ENCODE results near the gene BCAS1. TPM values are rescaled to one million over a fixed set of nuclear protein-coding genes. Genes with fewer than 3 reads are reported as not detected.

BCAS1 gene
- total RNA-seq, 1 donor from 2014 or later: 2.1 TPM

- H3K9me3 ChIP-seq (ENCODE audit: control insufficient read depth in 3 of 3, low read length in 3 of 3): peaks cover 0 to 4% (median 3%) of the 10 kb centered on the region in 3 donors
- no peaks in the 10 kb centered on the region for H3K27me3 ChIP-seq (ENCODE audit: control insufficient read depth in 3 of 3, insufficient read depth in 3 of 3, low read length in 3 of 3)
- H3K4me1 ChIP-seq (ENCODE audit: control insufficient read depth in 3 of 3, insufficient read depth in 3 of 3, low read length in 3 of 3): no peaks in the 10 kb centered on the region
- no peak overlapping the region for H3K27ac ChIP-seq (ENCODE audit: low read depth, low read length)
- H3K9ac ChIP-seq (ENCODE audit: low read depth in 1 of 3, low read length in 3 of 3): no peak overlapping the region
- no peaks in the 10 kb centered on the region for H3K36me3 ChIP-seq (ENCODE audit: control insufficient read depth in 3 of 3, insufficient read depth in 3 of 3, low read length in 3 of 3)
- no peak overlapping the region for H3K4me3 ChIP-seq (ENCODE audit: low read length in 3 of 3)
Measured at GRCh38 chr20:54054516-54054915, 15.9 kb downstream of the BCAS1 start.

GRCh38 chr20:54051068-54051467, 19.3 kb downstream of the BCAS1 start:
- no peaks in the 10 kb centered on the region for H3K27me3 ChIP-seq (ENCODE audit: control insufficient read depth in 3 of 3, insufficient read depth in 3 of 3, low read length in 3 of 3)
- H3K4me1 ChIP-seq (ENCODE audit: control insufficient read depth in 3 of 3, insufficient read depth in 3 of 3, low read length in 3 of 3): no peaks in the 10 kb centered on the region
- no peak overlapping the region for H3K4me3 ChIP-seq (ENCODE audit: low read length in 3 of 3)
- no peaks in the 10 kb centered on the region for H3K36me3 ChIP-seq (ENCODE audit: control insufficient read depth in 3 of 3, insufficient read depth in 3 of 3, low read length in 3 of 3)
- no peak overlapping the region for H3K27ac ChIP-seq (ENCODE audit: low read depth, low read length)
- no peak overlapping the region for H3K9ac ChIP-seq (ENCODE audit: low read depth in 1 of 3, low read length in 3 of 3)
- peaks cover 0 to 4% (median 3%) of the 10 kb centered on the region in 3 donors for H3K9me3 ChIP-seq (ENCODE audit: control insufficient read depth in 3 of 3, low read length in 3 of 3)

GRCh38 chr20:54048891-54049545, 21.4 kb downstream of the BCAS1 start:
- peaks cover 0 to 4% (median 3%) of the 10 kb centered on the region in 3 donors for H3K9me3 ChIP-seq (ENCODE audit: control insufficient read depth in 3 of 3, low read length in 3 of 3)
- no peak overlapping the region for H3K9ac ChIP-seq (ENCODE audit: low read depth in 1 of 3, low read length in 3 of 3)
- H3K27me3 ChIP-seq (ENCODE audit: control insufficient read depth in 3 of 3, insufficient read depth in 3 of 3, low read length in 3 of 3): no peaks in the 10 kb centered on the region

GRCh38 chr20:54048481-54048880, 21.9 kb downstream of the BCAS1 start:
- Histone ChIP-seq H3K4me1 (ENCODE audit: control insufficient read depth in 3 of 3, insufficient read depth in 3 of 3, low read length in 3 of 3) (peaks cover 0 to 2% (median 0%) of the 10 kb centered on the region in 3 donors), H3K27me3 (ENCODE audit: control insufficient read depth in 3 of 3, insufficient read depth in 3 of 3, low read length in 3 of 3) (peaks cover 0 to under 1% (median 0%) of the 10 kb centered on the region in 3 donors), H3K9me3 (ENCODE audit: control insufficient read depth in 3 of 3, low read length in 3 of 3) (peaks cover 0 to 4% (median 3%) of the 10 kb centered on the region in 3 donors), H3K4me3 (ENCODE audit: low read length in 3 of 3) (no peak overlapping the region), H3K27ac (ENCODE audit: low read depth, low read length) (no peak overlapping the region), H3K9ac (ENCODE audit: low read depth in 1 of 3, low read length in 3 of 3) (no peak overlapping the region), H3K36me3 (ENCODE audit: control insufficient read depth in 3 of 3, insufficient read depth in 3 of 3, low read length in 3 of 3) (no peaks in the 10 kb centered on the region)

More at GRCh38 chr20:54048891-54049545, 21.4 kb downstream of the BCAS1 start:
- H3K4me1 ChIP-seq (ENCODE audit: control insufficient read depth in 3 of 3, insufficient read depth in 3 of 3, low read length in 3 of 3): no peaks in the 10 kb centered on the region
- no peak overlapping the region for H3K4me3 ChIP-seq (ENCODE audit: low read length in 3 of 3)
- no peak overlapping the region for H3K27ac ChIP-seq (ENCODE audit: low read depth, low read length)
- H3K36me3 ChIP-seq (ENCODE audit: control insufficient read depth in 3 of 3, insufficient read depth in 3 of 3, low read length in 3 of 3): no peaks in the 10 kb centered on the region

GRCh38 chr20:54047720-54048119, 22.7 kb downstream of the BCAS1 start:
- H3K9ac ChIP-seq (ENCODE audit: low read depth in 1 of 3, low read length in 3 of 3): no peak overlapping the region
- no peaks in the 10 kb centered on the region for H3K36me3 ChIP-seq (ENCODE audit: control insufficient read depth in 3 of 3, insufficient read depth in 3 of 3, low read length in 3 of 3)
- no peak overlapping the region for H3K4me3 ChIP-seq (ENCODE audit: low read length in 3 of 3)
- H3K9me3 ChIP-seq (ENCODE audit: control insufficient read depth in 3 of 3, low read length in 3 of 3): peaks cover 0 to 4% (median 3%) of the 10 kb centered on the region in 3 donors
- peaks cover 0 to 2% (median 0%) of the 10 kb centered on the region in 3 donors for H3K4me1 ChIP-seq (ENCODE audit: control insufficient read depth in 3 of 3, insufficient read depth in 3 of 3, low read length in 3 of 3)
- H3K27me3 ChIP-seq (ENCODE audit: control insufficient read depth in 3 of 3, insufficient read depth in 3 of 3, low read length in 3 of 3): peaks cover 0 to 2% (median 0%) of the 10 kb centered on the region in 3 donors
- no peak overlapping the region for H3K27ac ChIP-seq (ENCODE audit: low read depth, low read length)

GRCh38 chr20:54047048-54047447, 23.3 kb downstream of the BCAS1 start:
- H3K4me3 ChIP-seq (ENCODE audit: low read length in 3 of 3): no peak overlapping the region
- H3K27me3 ChIP-seq (ENCODE audit: control insufficient read depth in 3 of 3, insufficient read depth in 3 of 3, low read length in 3 of 3): peaks cover 0 to 2% (median 0%) of the 10 kb centered on the region in 3 donors
- peaks cover 0 to 2% (median 0%) of the 10 kb centered on the region in 3 donors for H3K4me1 ChIP-seq (ENCODE audit: control insufficient read depth in 3 of 3, insufficient read depth in 3 of 3, low read length in 3 of 3)
- H3K36me3 ChIP-seq (ENCODE audit: control insufficient read depth in 3 of 3, insufficient read depth in 3 of 3, low read length in 3 of 3): no peaks in the 10 kb centered on the region
- H3K9ac ChIP-seq (ENCODE audit: low read depth in 1 of 3, low read length in 3 of 3): no peak overlapping the region
- H3K27ac ChIP-seq (ENCODE audit: low read depth, low read length): no peak overlapping the region
- H3K9me3 ChIP-seq (ENCODE audit: control insufficient read depth in 3 of 3, low read length in 3 of 3): peaks cover 0 to 4% (median 3%) of the 10 kb centered on the region in 3 donors

GRCh38 chr20:54044156-54044555, 26.2 kb downstream of the BCAS1 start:
- H3K36me3 ChIP-seq (ENCODE audit: control insufficient read depth in 3 of 3, insufficient read depth in 3 of 3, low read length in 3 of 3): no peaks in the 10 kb centered on the region
- H3K9ac ChIP-seq (ENCODE audit: low read depth in 1 of 3, low read length in 3 of 3): no peak overlapping the region
- H3K9me3 ChIP-seq (ENCODE audit: control insufficient read depth in 3 of 3, low read length in 3 of 3): no peaks in the 10 kb centered on the region
- H3K27ac ChIP-seq (ENCODE audit: low read depth, low read length): no peak overlapping the region
- H3K27me3 ChIP-seq (ENCODE audit: control insufficient read depth in 3 of 3, insufficient read depth in 3 of 3, low read length in 3 of 3): peaks cover 0 to 2% (median 0%) of the 10 kb centered on the region in 3 donors
- H3K4me1 ChIP-seq (ENCODE audit: control insufficient read depth in 3 of 3, insufficient read depth in 3 of 3, low read length in 3 of 3): peaks cover 0 to 2% (median 0%) of the 10 kb centered on the region in 3 donors
- no peak overlapping the region for H3K4me3 ChIP-seq (ENCODE audit: low read length in 3 of 3)

GRCh38 chr20:54043076-54043967, 27.1 kb downstream of the BCAS1 start:
- no peaks in the 10 kb centered on the region for H3K36me3 ChIP-seq (ENCODE audit: control insufficient read depth in 3 of 3, insufficient read depth in 3 of 3, low read length in 3 of 3)
- H3K27ac ChIP-seq (ENCODE audit: low read depth, low read length): no peak overlapping the region
- no peak overlapping the region for H3K9ac ChIP-seq (ENCODE audit: low read depth in 1 of 3, low read length in 3 of 3)
- H3K27me3 ChIP-seq (ENCODE audit: control insufficient read depth in 3 of 3, insufficient read depth in 3 of 3, low read length in 3 of 3): peaks cover 0 to 2% (median 0%) of the 10 kb centered on the region in 3 donors
- no peak overlapping the region for H3K4me3 ChIP-seq (ENCODE audit: low read length in 3 of 3)
- peaks cover 0 to 2% (median 0%) of the 10 kb centered on the region in 3 donors for H3K4me1 ChIP-seq (ENCODE audit: control insufficient read depth in 3 of 3, insufficient read depth in 3 of 3, low read length in 3 of 3)
- H3K9me3 ChIP-seq (ENCODE audit: control insufficient read depth in 3 of 3, low read length in 3 of 3): no peaks in the 10 kb centered on the region

GRCh38 chr20:54042021-54042420, 28.4 kb downstream of the BCAS1 start:
- Histone ChIP-seq H3K36me3 (ENCODE audit: control insufficient read depth in 3 of 3, insufficient read depth in 3 of 3, low read length in 3 of 3) (no peaks in the 10 kb centered on the region), H3K27ac (ENCODE audit: low read depth, low read length) (no peak overlapping the region), H3K9ac (ENCODE audit: low read depth in 1 of 3, low read length in 3 of 3) (no peak overlapping the region), H3K27me3 (ENCODE audit: control insufficient read depth in 3 of 3, insufficient read depth in 3 of 3, low read length in 3 of 3) (peaks cover 0 to 2% (median 0%) of the 10 kb centered on the region in 3 donors), H3K4me3 (ENCODE audit: low read length in 3 of 3) (no peak overlapping the region), H3K4me1 (ENCODE audit: control insufficient read depth in 3 of 3, insufficient read depth in 3 of 3, low read length in 3 of 3) (peaks cover 0 to 2% (median 0%) of the 10 kb centered on the region in 3 donors), H3K9me3 (ENCODE audit: control insufficient read depth in 3 of 3, low read length in 3 of 3) (no peaks in the 10 kb centered on the region)

- Histone ChIP-seq H3K27me3 (ENCODE audit: control insufficient read depth in 3 of 3, insufficient read depth in 3 of 3, low read length in 3 of 3) (peaks cover 0 to 2% (median 0%) of the 10 kb centered on the region in 3 donors), H3K9me3 (ENCODE audit: control insufficient read depth in 3 of 3, low read length in 3 of 3) (no peaks in the 10 kb centered on the region), H3K27ac (ENCODE audit: low read depth, low read length) (no peak overlapping the region), H3K4me1 (ENCODE audit: control insufficient read depth in 3 of 3, insufficient read depth in 3 of 3, low read length in 3 of 3) (peaks cover 0 to 2% (median 0%) of the 10 kb centered on the region in 3 donors), H3K4me3 (ENCODE audit: low read length in 3 of 3) (no peak overlapping the region), H3K36me3 (ENCODE audit: control insufficient read depth in 3 of 3, insufficient read depth in 3 of 3, low read length in 3 of 3) (no peaks in the 10 kb centered on the region), H3K9ac (ENCODE audit: low read depth in 1 of 3, low read length in 3 of 3) (no peak overlapping the region)
Measured at GRCh38 chr20:54041336-54041735, 29.1 kb downstream of the BCAS1 start.
